ENCODE data around the gene ZNHIT6. TPM values are rescaled to one million over a fixed set of nuclear protein-coding genes. Genes with fewer than 3 reads are reported as not detected.

ZNHIT6 gene
- total and polyA plus RNA-seq, 2 donors (not counting 1 experiment from before 2014, with no cell fraction given), result 6.0 to 16.3 TPM

- Histone ChIP-seq H3K4me1 (ENCODE audit: control insufficient read depth in 2 of 2, insufficient read depth in 2 of 2, low read length in 2 of 2) (no peaks in the 10 kb centered on the region), H3K27me3 (replicated peaks in 1 of 4; ENCODE audit: control extremely low read depth in 1 of 4, control insufficient read depth in 3 of 4, insufficient read depth in 4 of 4, low read length in 3 of 4) (no peaks in the 10 kb centered on the region), H3K4me2 (replicated peaks; ENCODE audit: low read depth, low read length, poor library complexity, severe bottlenecking) (no peak overlapping the region), H3K4me3 (ENCODE audit: control extremely low read depth in 1 of 5, extremely low read depth in 1 of 5, insufficient read depth in 1 of 5, low read depth in 2 of 5, low read length in 4 of 5) (no peak overlapping the region), H3K79me2 (ENCODE audit: control insufficient read depth, insufficient read depth, low read length) (no peaks in the 10 kb centered on the region), H3K36me3 (replicated peaks in 1 of 2; ENCODE audit: control extremely low read depth in 1 of 2, control insufficient read depth in 1 of 2, extremely low read depth in 1 of 2, insufficient read depth in 2 of 2, low read length in 1 of 2) (peaks cover 0 to 1% of the 10 kb centered on the region in 2 experiments), H2AFZ (ENCODE audit: insufficient read depth, low read depth, low read length, poor library complexity, severe bottlenecking) (no peak overlapping the region), H3K27ac (ENCODE audit: low read length in 2 of 2) (no peak overlapping the region), H3K9ac (ENCODE audit: low read length) (no peak overlapping the region), H3K9me3 (ENCODE audit: control extremely low read depth in 1 of 3, control insufficient read depth in 2 of 3, insufficient read depth in 1 of 3, low read length in 2 of 3) (no peaks in the 10 kb centered on the region), H4K20me1 (ENCODE audit: control insufficient read depth, insufficient read depth, low read length, poor library complexity, severe bottlenecking) (no peaks in the 10 kb centered on the region)
- no peak for DNase-seq
- ChIA-PET CTCF (no interaction called here), POLR2A (no interaction called here)
- intact Hi-C loops (cut with micrococcal nuclease), result no loop called here
- Mint-ChIP-seq H3K4me3 (no peak overlapping the region), H3K9me3 (ENCODE audit: insufficient read depth) (peaks cover 4% of the 10 kb centered on the region), H3K27me3 (no peaks in the 10 kb centered on the region), H3K27ac (no peak overlapping the region), H3K4me1 (no peaks in the 10 kb centered on the region)
- TF ChIP-seq CTCF (IDR thresholded peaks at IDR 0.05) (no peak), EZH2 (IDR thresholded peaks at IDR 0.05; ENCODE audit: borderline replicate concordance, insufficient read depth, low read depth, low read length, poor library complexity, severe bottlenecking) (no peak)
- no CpG with 5 or more reads among the region's 2 CpGs for WGBS (ENCODE audit: insufficient coverage)
- no peak for ATAC-seq (ENCODE audit: low read depth)
Observed at GRCh38 chr1:85630493-85630892, 77.7 kb downstream of the ZNHIT6 start.

GRCh38 chr1:85629532-85629920 lies 78.7 kb downstream of the ZNHIT6 start:
- Histone ChIP-seq H3K4me1 (ENCODE audit: control insufficient read depth in 2 of 2, insufficient read depth in 2 of 2, low read length in 2 of 2) (no peaks in the 10 kb centered on the region), H3K27me3 (replicated peaks in 1 of 4; ENCODE audit: control extremely low read depth in 1 of 4, control insufficient read depth in 3 of 4, insufficient read depth in 4 of 4, low read length in 3 of 4) (no peaks in the 10 kb centered on the region), H3K36me3 (replicated peaks in 1 of 2; ENCODE audit: control extremely low read depth in 1 of 2, control insufficient read depth in 1 of 2, extremely low read depth in 1 of 2, insufficient read depth in 2 of 2, low read length in 1 of 2) (peaks cover 0 to 1% of the 10 kb centered on the region in 2 experiments), H3K79me2 (ENCODE audit: control insufficient read depth, insufficient read depth, low read length) (no peaks in the 10 kb centered on the region), H3K27ac (ENCODE audit: low read length in 2 of 2) (no peak overlapping the region), H3K4me2 (replicated peaks; ENCODE audit: low read depth, low read length, poor library complexity, severe bottlenecking) (no peak overlapping the region), H3K4me3 (ENCODE audit: control extremely low read depth in 1 of 5, extremely low read depth in 1 of 5, insufficient read depth in 1 of 5, low read depth in 2 of 5, low read length in 4 of 5) (no peak overlapping the region), H2AFZ (ENCODE audit: insufficient read depth, low read depth, low read length, poor library complexity, severe bottlenecking) (no peak overlapping the region), H3K9ac (ENCODE audit: low read length) (no peak overlapping the region), H3K9me3 (ENCODE audit: control extremely low read depth in 1 of 3, control insufficient read depth in 2 of 3, insufficient read depth in 1 of 3, low read length in 2 of 3) (no peaks in the 10 kb centered on the region), H4K20me1 (ENCODE audit: control insufficient read depth, insufficient read depth, low read length, poor library complexity, severe bottlenecking) (no peaks in the 10 kb centered on the region)
- intact Hi-C loops (cut with micrococcal nuclease), result no loop called here
- H3K9me3 Mint-ChIP-seq (ENCODE audit: insufficient read depth), result peaks cover 4% of the 10 kb centered on the region
- H3K4me3 Mint-ChIP-seq, result no peak overlapping the region
- no peak for TF ChIP-seq CTCF (IDR thresholded peaks at IDR 0.05)
- TF ChIP-seq EZH2 (IDR thresholded peaks at IDR 0.05; ENCODE audit: borderline replicate concordance, insufficient read depth, low read depth, low read length, poor library complexity, severe bottlenecking), result no peak
- no peak overlapping the region for H3K27ac Mint-ChIP-seq
- no peak for ATAC-seq (ENCODE audit: low read depth)
- DNase-seq, result no peak
- no peaks in the 10 kb centered on the region for H3K27me3 Mint-ChIP-seq
- ChIA-PET CTCF (no interaction called here), POLR2A (no interaction called here)
- no CpG with 5 or more reads among the region's 2 CpGs for WGBS (ENCODE audit: insufficient coverage)
- no peaks in the 10 kb centered on the region for H3K4me1 Mint-ChIP-seq

Data from B cell (primary cell).